Muscle of leg (tissue), 11 donors: ENCODE results near the gene TMEM52B. TPM values are rescaled to one million over a fixed set of nuclear protein-coding genes. Genes with fewer than 3 reads are reported as not detected.

Experiments
- DNase-seq: peaks from one replicate; pipeline ENCODE4 v3.0.0; 2013
- H3K27ac ChIP-seq: one replicate; pipeline ENCODE4 v1.5.1; 2013; ENCODE audit warnings: mild to moderate bottlenecking, low read length, control low read depth
- H3K27me3 ChIP-seq: one replicate; pipeline ENCODE4 v1.6.1; 2013; ENCODE audit warnings: low read length; ENCODE audit not compliant: control insufficient read depth, insufficient read depth
- H3K36me3 ChIP-seq: one replicate; pipeline ENCODE4 v1.6.1; 2013; ENCODE audit warnings: low read length; ENCODE audit not compliant: control insufficient read depth, insufficient read depth
- H3K4me1 ChIP-seq: one replicate; pipeline ENCODE4 v1.6.1; 2013; ENCODE audit warnings: low read length; ENCODE audit not compliant: control insufficient read depth, insufficient read depth
- H3K4me3 ChIP-seq: one replicate; pipeline ENCODE4 v1.5.1; 2013; ENCODE audit warnings: low read length, control low read depth
- H3K9me3 ChIP-seq: replicated peaks from 2 replicates; pipeline ENCODE4 v1.6.1; 2013; ENCODE audit warnings: low read depth, low read length; ENCODE audit not compliant: control insufficient read depth
- WGBS: methylation state at CpG from one replicate; pipeline ENCODE4 v1.1.5; 2013; ENCODE audit warnings: missing lambda C conversion rate; ENCODE audit not compliant: insufficient coverage; 5-methylcytosine and 5-hydroxymethylcytosine counted together
- polyA plus RNA-seq, 8 donors: library from polyadenylated mRNA; unstranded; fragments of 120-200 nt; gene quantifications; one replicate each; pipeline versions ENCODE4 v1.2.1 to v1.2.3, GENCODE V29; 2013; ENCODE audit warnings: inconsistent platforms in 1 of 8, low replicate concordance in 1 of 8; ENCODE audit not compliant: insufficient read length in 8 of 8, insufficient read depth in 1 of 8
- total RNA-seq: library from RNA; stranded (reverse); fragments of 120-200 nt; gene quantifications from one replicate; pipeline ENCODE4 v1.2.4, GENCODE V29; 2013

The TMEM52B gene
- total and polyA plus RNA-seq, 9 donors: 0.05 to 0.52 (median 0.17) TPM; not detected in 2

GRCh38 chr12:10151621-10152020 is 27.2 kb upstream of the TMEM52B start:
- no CpG with 5 or more reads among the region's 2 CpGs for WGBS

DNA sequence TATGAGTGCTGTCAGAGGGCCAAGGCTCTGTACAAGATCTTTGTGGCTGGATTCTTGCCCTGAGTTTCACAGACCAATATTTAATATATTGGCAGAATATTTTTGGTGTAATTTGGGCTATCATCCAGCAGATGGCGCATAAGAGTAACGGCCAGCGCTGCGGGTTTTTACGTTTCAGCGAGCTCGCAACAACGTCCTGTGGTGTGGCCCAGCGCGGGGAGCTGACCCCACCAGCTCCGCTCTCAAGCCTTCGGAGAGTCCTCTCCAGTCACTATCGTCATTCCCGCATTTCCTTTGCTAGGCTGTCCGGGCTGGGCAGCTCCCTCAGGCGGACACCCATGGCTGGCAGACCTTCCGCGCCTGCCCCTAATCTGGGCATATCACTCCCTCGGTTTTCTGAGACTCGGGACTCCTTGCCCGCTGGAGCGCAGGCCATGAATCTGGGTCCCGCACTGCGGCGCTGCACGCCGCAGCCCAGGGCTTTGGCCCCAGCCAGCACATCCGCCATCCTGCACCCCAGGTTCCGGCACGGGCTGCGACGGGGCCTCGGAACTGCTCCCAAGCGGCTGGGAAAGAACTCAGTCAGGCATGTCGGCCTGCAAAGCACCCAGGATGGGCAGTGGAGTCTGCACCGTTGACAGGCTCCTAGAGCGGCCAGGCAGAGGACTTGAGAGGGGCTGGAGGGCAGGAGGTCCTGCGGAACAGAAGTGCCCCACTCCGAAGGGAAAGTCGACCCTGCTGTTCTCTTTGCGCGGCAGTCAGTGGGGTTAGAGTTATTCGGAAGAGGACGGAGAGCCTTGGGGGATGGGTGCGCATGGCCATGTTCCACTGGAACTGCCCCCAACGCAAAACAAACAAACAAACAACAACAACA is 25.3 kb upstream of the TMEM52B start:
- DNase-seq: peak; percentile 83
- no peaks in the 10 kb centered on the region for H3K9me3 ChIP-seq
- under 1% methylated on average over 36 of the region's 46 CpGs for WGBS
- peaks cover 4% of the 10 kb centered on the region for H3K27me3 ChIP-seq
- H3K4me1 ChIP-seq: peaks cover 7% of the 10 kb centered on the region
- peak overlapping the region; percentile 69 for H3K4me3 ChIP-seq
- H3K27ac ChIP-seq: peak overlapping the region; percentile 82
- no peaks in the 10 kb centered on the region for H3K36me3 ChIP-seq

More at GRCh38 chr12:10151621-10152020, 27.2 kb upstream of the TMEM52B start:
- Histone ChIP-seq H3K36me3 (no peaks in the 10 kb centered on the region), H3K4me1 (peaks cover 7% of the 10 kb centered on the region), H3K9me3 (no peaks in the 10 kb centered on the region), H3K4me3 (no peak overlapping the region), H3K27ac (no peak overlapping the region), H3K27me3 (peaks cover 4% of the 10 kb centered on the region)
- DNase-seq: no peak

DNA sequence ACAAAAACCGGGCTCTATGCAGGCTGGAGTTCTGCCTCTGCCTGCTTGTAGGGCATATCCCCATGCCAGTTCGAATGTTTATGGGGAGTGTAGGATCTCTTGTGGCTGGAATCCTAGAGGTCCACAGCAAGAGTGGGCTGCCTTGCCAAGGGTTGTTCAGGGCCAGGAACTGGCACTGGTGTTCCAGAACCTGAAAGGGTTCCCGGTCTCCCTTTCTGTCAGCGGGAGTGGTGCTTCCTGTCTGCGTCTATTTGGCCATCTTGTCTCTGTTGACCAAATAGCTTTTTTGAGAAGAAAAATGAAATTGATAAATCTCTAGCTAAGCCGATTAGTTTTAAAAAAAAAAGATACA is 24.7 kb upstream of the TMEM52B start:
- DNase-seq: no peak
- peak overlapping the region; percentile 69 for H3K4me3 ChIP-seq
- no peaks in the 10 kb centered on the region for H3K9me3 ChIP-seq
- H3K27ac ChIP-seq: peak overlapping the region; percentile 82
- WGBS: 67% methylated on average over 1 of the region's 6 CpGs
- peaks cover 4% of the 10 kb centered on the region for H3K27me3 ChIP-seq
- H3K4me1 ChIP-seq: peaks cover 7% of the 10 kb centered on the region
- no peaks in the 10 kb centered on the region for H3K36me3 ChIP-seq

DNA sequence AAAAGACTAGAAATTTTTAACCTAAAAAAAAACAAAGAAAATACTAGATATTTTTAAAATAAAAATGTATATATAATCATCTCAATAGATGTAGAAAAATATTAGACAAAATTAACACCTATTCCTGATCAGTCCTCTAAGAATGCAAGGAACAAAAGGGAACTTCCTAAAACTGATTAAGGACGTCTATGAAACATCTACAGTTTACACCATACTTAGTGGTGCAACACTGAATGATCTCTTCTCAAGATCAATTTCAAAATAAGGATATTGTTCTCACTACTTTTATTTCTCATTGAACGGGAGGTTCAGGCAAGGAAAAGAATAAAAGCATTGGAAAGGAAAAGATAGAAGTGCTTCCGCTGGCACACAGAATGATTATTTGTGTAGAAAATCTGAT is 22.9 kb upstream of the TMEM52B start:
- H3K4me3 ChIP-seq: no peak overlapping the region
- no peak for DNase-seq
- no CpG with 5 or more reads among the region's 3 CpGs for WGBS
- H3K4me1 ChIP-seq: peaks cover 7% of the 10 kb centered on the region
- H3K27ac ChIP-seq: no peak overlapping the region
- H3K9me3 ChIP-seq: no peaks in the 10 kb centered on the region
- H3K36me3 ChIP-seq: no peaks in the 10 kb centered on the region
- H3K27me3 ChIP-seq: peaks cover 4% of the 10 kb centered on the region

- H3K9me3 ChIP-seq: no peaks in the 10 kb centered on the region
- H3K36me3 ChIP-seq: no peaks in the 10 kb centered on the region
- no peak overlapping the region for H3K4me3 ChIP-seq
- no peak for DNase-seq
- no CpG with 5 or more reads among the region's 2 CpGs for WGBS
- no peak overlapping the region for H3K27ac ChIP-seq
- peaks cover 7% of the 10 kb centered on the region for H3K4me1 ChIP-seq
- H3K27me3 ChIP-seq: peaks cover 4% of the 10 kb centered on the region
Observed at GRCh38 chr12:10158406-10158805, 20.4 kb upstream of the TMEM52B start.

- no peak overlapping the region for H3K27ac ChIP-seq
- no peaks in the 10 kb centered on the region for H3K36me3 ChIP-seq
- H3K4me1 ChIP-seq: no peaks in the 10 kb centered on the region
- no peaks in the 10 kb centered on the region for H3K27me3 ChIP-seq
- DNase-seq: no peak
- no CpG with 5 or more reads among the region's 3 CpGs for WGBS
- no peaks in the 10 kb centered on the region for H3K9me3 ChIP-seq
- no peak overlapping the region for H3K4me3 ChIP-seq
Observed at GRCh38 chr12:10159280-10159679, 19.6 kb upstream of the TMEM52B start.

DNA sequence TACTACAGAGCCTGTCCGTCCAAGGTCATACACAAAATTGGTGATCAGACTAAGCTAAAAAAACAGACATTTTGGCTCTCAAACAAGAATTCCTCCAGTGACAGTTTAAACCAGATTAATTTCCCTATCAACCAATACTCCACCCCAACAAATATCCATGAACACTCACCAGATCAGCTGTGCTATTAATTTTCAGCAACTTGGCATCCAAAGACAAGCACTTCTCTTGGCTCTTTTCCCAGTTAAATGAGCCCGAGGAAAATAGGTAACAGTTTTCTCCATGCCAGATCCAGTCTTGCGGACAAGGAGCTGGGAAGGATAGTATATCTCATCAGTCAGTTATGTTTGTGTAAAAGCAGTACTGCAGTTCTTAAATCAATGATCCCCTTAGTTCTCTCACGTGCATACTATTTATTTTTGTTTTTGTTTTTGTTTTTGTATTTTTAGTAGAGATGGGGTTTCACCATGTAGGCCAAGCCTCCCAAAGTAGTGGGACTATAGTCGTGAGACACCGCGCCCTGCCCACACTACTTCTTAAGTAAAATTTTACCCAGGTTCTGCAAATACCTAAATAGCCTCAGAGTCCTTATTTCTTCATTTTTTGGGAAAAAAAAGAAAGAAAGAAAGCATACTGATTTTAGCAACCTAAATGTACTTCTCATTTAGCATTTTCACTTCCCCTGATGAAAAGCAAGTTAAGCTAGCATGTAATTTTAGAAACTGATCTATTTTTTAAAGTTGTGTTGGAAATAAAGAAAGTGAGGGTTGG is 18.0 kb upstream of the TMEM52B start:
- H3K27ac ChIP-seq: no peak overlapping the region
- no peaks in the 10 kb centered on the region for H3K4me1 ChIP-seq
- H3K4me3 ChIP-seq: no peak overlapping the region
- DNase-seq: peak; percentile 35
- no peaks in the 10 kb centered on the region for H3K36me3 ChIP-seq
- no peaks in the 10 kb centered on the region for H3K9me3 ChIP-seq
- no peaks in the 10 kb centered on the region for H3K27me3 ChIP-seq
- WGBS: 40% methylated on average over 1 of the region's 7 CpGs

- H3K27ac ChIP-seq: no peak overlapping the region
- 79% methylated on average over 2 of the region's 3 CpGs for WGBS
- H3K4me1 ChIP-seq: no peaks in the 10 kb centered on the region
- no peak for DNase-seq
- H3K9me3 ChIP-seq: no peaks in the 10 kb centered on the region
- H3K27me3 ChIP-seq: no peaks in the 10 kb centered on the region
- no peaks in the 10 kb centered on the region for H3K36me3 ChIP-seq
- H3K4me3 ChIP-seq: no peak overlapping the region
Observed at GRCh38 chr12:10163084-10163483, 15.7 kb upstream of the TMEM52B start.

DNA sequence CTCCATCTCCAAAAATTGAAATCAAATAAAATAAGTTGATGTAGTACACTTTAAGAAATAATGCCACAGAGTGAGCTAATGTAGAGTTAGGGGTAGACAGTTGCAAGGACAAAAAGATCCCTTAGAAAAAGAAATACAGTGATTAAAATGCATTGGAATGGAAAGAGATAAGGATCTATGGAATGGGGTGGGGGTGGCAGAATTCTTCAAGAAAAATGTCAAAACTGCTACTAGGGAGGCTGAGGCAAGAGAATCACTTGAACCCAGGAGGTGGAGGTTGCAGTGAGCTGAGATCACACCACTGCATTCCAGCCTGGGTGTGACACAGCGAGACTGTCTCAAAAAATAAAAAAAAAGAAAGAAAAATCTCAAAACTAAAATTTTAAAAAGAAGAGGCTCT is 13.4 kb upstream of the TMEM52B start:
- Histone ChIP-seq H3K27ac (no peak overlapping the region), H3K36me3 (no peaks in the 10 kb centered on the region), H3K4me3 (no peak overlapping the region), H3K27me3 (no peaks in the 10 kb centered on the region), H3K9me3 (no peaks in the 10 kb centered on the region), H3K4me1 (no peaks in the 10 kb centered on the region)
- DNase-seq: no peak
- no CpG with 5 or more reads among the region's 1 CpG for WGBS

GRCh38 chr12:10167599-10167998 is 11.2 kb upstream of the TMEM52B start:
- no peaks in the 10 kb centered on the region for H3K9me3 ChIP-seq
- DNase-seq: peak; percentile 52
- H3K36me3 ChIP-seq: no peaks in the 10 kb centered on the region
- no peak overlapping the region for H3K4me3 ChIP-seq
- H3K27ac ChIP-seq: peak overlapping the region; percentile 20
- 42% methylated on average over 2 of the region's 5 CpGs for WGBS
- H3K27me3 ChIP-seq: no peaks in the 10 kb centered on the region
- H3K4me1 ChIP-seq: no peaks in the 10 kb centered on the region
